ENCODE results near the gene MSRB1. TPM values are rescaled to one million over a fixed set of nuclear protein-coding genes. Genes with fewer than 3 reads are reported as not detected.
A peak's percentile ranks its signal among the peaks of the same experiment; 100 is the strongest.

The MSRB1 gene
- total and polyA plus RNA-seq, 2 of the 13 experiments (the other 11 are each of a cell fraction or from before 2014, with no cell fraction given) = 32.1 to 75.4 TPM

GRCh38 chr16:1990351-1991134 is 47.5 kb upstream of the MSRB1 start (continued):
- TF ChIP-seq ZBED4 (CRISPR knock-in tag; IDR thresholded peaks at IDR 0.05; ENCODE audit: borderline replicate concordance) (0 out of 2 replicates have a peak, but pooled peaks have one; percentile 49), ZNF713 (CRISPR knock-in tag; IDR thresholded peaks at IDR 0.05) (no peak), HNRNPLL (IDR thresholded peaks at IDR 0.05; ENCODE audit: low read depth, low read length, poor library complexity, severe bottlenecking) (peak; percentile 19), ZBTB33 (CRISPR knock-in tag; IDR thresholded peaks at IDR 0.05) (no peak), KDM2A (CRISPR knock-in tag; IDR thresholded peaks at IDR 0.05; ENCODE audit: borderline replicate concordance, low read depth) (peak; percentile 49; the same call in 1 of the 2 replicates), DMAP1 (CRISPR knock-in tag; IDR thresholded peaks at IDR 0.05) (peak; percentile 28; the same call in 1 of the 2 replicates), ZKSCAN5 (CRISPR knock-in tag; IDR thresholded peaks at IDR 0.05) (no peak), CREB1 (IDR thresholded peaks at IDR 0.05) (peak; percentile 95), CREB1 (CRISPR knock-in tag; IDR thresholded peaks at IDR 0.05) (no peak), PHF8 (CRISPR knock-in tag; IDR thresholded peaks at IDR 0.05) (peak; percentile 36; the same call in 1 of the 2 replicates), POLR2A (IDR thresholded peaks at IDR 0.05; ENCODE audit: insufficient read depth in 1 of 2, low read depth in 2 of 2, low read length in 2 of 2) (peak in 1 of 2 experiments; percentile 49; a peak in 2 of 4 replicates), NR2F6 (IDR thresholded peaks at IDR 0.05) (no peak), NR2F6 (CRISPR knock-in tag; IDR thresholded peaks at IDR 0.05) (0 out of 2 replicates have a peak, but pooled peaks have one; percentile 38), ZBTB20 (CRISPR knock-in tag; IDR thresholded peaks at IDR 0.05; ENCODE audit: borderline replicate concordance, low read depth) (0 out of 2 replicates have a peak, but pooled peaks have one; percentile 25), GABPB1 (CRISPR knock-in tag; IDR thresholded peaks at IDR 0.05) (peak; percentile 59; the same call in 1 of the 2 replicates), ZGPAT (CRISPR knock-in tag; IDR thresholded peaks at IDR 0.05) (0 out of 2 replicates have a peak, but pooled peaks have one; percentile 18), POGK (CRISPR knock-in tag; conservative IDR thresholded peaks at IDR 0.05) (0 out of 2 replicates have a peak, but pooled peaks have one; percentile 14), ZNF891 (CRISPR knock-in tag; IDR thresholded peaks at IDR 0.05) (peak; percentile 63; the same call in 1 of the 2 replicates), GLMP (CRISPR knock-in tag; IDR thresholded peaks at IDR 0.05; ENCODE audit: borderline replicate concordance) (no peak)

Data from HepG2 (cell line).